HG03064 (cell line): ENCODE data around the gene HHLA2.

Experiments used
- ATAC-seq: cut with Tn5 transposase; IDR thresholded peaks from one replicate; pipeline ENCODE4 v1.9.1; 2021; ENCODE audit warnings: low read depth; ENCODE audit not compliant: unreplicated experiment

HHLA2 gene

DNA sequence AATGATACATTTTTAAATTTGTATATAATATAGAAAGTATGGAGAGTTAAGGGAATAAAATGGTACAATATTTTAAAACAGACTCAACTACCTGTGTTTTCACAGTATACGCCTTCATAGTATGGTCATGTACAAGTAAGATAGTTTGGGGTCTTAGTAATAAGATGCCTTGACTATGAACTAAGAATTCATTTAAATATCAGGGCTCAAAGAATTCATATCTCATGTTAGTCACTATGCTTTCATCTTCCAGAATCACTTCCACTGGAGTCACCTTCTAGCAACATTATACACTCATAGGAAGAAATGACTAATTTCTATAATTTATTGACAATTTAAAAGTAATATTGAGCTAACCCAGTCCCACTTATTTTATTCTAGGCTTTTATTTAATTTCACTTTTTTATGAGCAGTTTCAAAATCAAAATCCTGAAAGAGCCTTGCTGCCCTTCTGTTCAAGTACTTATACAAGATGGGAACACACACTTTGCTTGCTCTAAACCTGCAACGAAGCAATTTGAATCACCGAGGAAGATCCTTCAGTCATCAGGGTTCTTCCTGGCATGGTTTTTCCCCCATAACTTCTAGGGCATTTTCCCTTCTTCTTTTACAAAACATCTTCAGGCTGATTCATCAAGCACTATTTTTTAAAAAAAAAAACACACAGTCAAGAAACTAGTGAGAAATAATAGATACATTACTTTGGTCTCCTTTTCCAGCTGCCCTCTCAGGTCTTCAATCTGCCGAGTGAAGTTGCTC is 119.9 kb downstream of the HHLA2 start:
- no peak for ATAC-seq

DNA sequence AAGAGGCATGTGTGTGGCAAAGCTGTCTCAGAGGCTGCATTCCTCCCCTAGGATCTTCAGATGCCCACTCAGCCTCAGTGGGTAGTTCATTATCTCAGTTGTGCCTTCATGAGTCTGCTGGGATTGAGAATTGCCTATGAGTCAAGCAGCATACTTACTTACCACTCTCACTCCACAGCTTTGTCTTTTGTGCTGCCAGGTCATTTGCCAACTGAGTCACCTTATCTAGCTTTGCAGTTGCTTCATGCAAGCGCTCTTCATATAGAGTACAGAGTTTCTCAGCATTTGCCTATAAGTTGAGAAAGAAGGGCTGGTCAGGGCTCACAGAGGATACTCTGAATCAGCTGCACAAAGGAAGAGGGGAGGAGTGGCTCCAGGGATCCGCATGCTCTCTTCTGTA is 124.6 kb downstream of the HHLA2 start:
- ATAC-seq = no peak
